ENCODE results near the gene SLC35E3.

DNA sequence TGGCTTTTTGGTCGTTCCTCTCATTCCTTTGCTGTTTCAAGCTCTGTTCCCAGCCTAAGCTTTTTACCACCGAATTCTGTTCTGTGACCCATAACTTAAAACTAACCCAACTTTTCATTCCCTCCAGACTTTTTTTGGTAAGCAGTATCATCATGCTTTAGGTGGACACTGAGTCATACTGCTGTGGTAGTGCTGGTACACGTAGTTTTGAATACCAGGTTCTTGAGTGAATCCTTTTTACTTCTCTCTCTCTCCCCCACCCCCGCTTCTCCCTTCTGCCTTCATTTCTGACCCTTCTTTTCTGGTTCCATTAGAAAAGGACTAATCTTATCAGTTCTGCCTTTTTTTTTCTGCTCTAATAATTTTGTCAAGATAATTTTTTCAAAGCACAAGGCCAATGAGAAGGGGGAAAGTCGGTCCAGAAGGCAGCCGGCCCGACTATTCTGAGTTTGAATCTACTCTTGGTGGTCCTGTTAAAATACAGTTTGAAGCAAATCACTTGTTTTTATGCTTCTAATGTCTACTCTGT, 59.7 kb downstream of the SLC35E3 start:
- TF ChIP-seq, protein P1, sequence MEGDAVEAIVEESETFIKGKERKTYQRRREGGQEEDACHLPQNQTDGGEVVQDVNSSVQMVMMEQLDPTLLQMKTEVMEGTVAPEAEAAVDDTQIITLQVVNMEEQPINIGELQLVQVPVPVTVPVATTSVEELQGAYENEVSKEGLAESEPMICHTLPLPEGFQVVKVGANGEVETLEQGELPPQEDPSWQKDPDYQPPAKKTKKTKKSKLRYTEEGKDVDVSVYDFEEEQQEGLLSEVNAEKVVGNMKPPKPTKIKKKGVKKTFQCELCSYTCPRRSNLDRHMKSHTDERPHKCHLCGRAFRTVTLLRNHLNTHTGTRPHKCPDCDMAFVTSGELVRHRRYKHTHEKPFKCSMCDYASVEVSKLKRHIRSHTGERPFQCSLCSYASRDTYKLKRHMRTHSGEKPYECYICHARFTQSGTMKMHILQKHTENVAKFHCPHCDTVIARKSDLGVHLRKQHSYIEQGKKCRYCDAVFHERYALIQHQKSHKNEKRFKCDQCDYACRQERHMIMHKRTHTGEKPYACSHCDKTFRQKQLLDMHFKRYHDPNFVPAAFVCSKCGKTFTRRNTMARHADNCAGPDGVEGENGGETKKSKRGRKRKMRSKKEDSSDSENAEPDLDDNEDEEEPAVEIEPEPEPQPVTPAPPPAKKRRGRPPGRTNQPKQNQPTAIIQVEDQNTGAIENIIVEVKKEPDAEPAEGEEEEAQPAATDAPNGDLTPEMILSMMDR (IDR thresholded peaks at IDR 0.05 in 8 of 11, conservative IDR thresholded peaks at IDR 0.05 in 3 of 11) = no peak
- TF ChIP-seq POLR2AphosphoS5 (IDR thresholded peaks at IDR 0.05) (no peak), POLR2A (IDR thresholded peaks at IDR 0.05) (no peak)

Measured in spleen (tissue), 7 donors.